Activated CD4-positive, alpha-beta memory T cell treated with anti-CD3 and anti-CD28 coated beads, Interleukin-2, amount 10 ng/mL, durations not matched to agents 7 days and 5 days (primary cell): ENCODE results near the gene CTSL. TPM values are rescaled to one million over a fixed set of nuclear protein-coding genes. Genes with fewer than 3 reads are reported as not detected.

ENCODE experiments used
- CTCF ChIA-PET: fragments of 350-600 bp; sonication (Branson Sonifier 250); formaldehyde crosslinking; loops from one replicate; lab custom pipeline; 2021; ENCODE audit warnings: antibody characterized with exemption, inconsistent platforms; lab: Charles Lee
- POLR2A ChIA-PET: fragments of 350-600 bp; sonication (Branson Sonifier 250); formaldehyde crosslinking; loops from one replicate; lab custom pipeline; 2021; ENCODE audit warnings: antibody characterized with exemption; lab: Charles Lee
- DNase-seq: peaks from one replicate; pipeline ENCODE4 v3.0.0-alpha.2; 2020
- H3K27ac Mint-ChIP-seq: one replicate; pipeline ENCODE4 v1.8.0; 2021; ENCODE audit warnings: mild to moderate bottlenecking, mixed read lengths
- H3K27me3 Mint-ChIP-seq: one replicate; pipeline ENCODE4 v1.8.0; 2021; ENCODE audit warnings: mixed read lengths
- H3K36me3 Mint-ChIP-seq: one replicate; pipeline ENCODE4 v1.8.0; 2021; ENCODE audit warnings: low read depth, mixed read lengths
- H3K4me1 Mint-ChIP-seq: one replicate; pipeline ENCODE4 v1.8.0; 2021; ENCODE audit warnings: mixed read lengths
- H3K4me3 Mint-ChIP-seq: one replicate; pipeline ENCODE4 v1.8.0; 2021; ENCODE audit warnings: mild to moderate bottlenecking, mixed read lengths
- H3K9me3 Mint-ChIP-seq: one replicate; pipeline ENCODE4 v1.8.0; 2021; ENCODE audit warnings: mixed read lengths
- total RNA-seq, 2 experiments: library from RNA; stranded (reverse); gene quantifications; one replicate each; pipeline ENCODE4 v1.2.3, GENCODE V29; 2021

Gene CTSL
- total RNA-seq, 2 experiments from 2014 or later: 12.1 to 12.9 TPM

GRCh38 chr9:87685871-87686519, 39.9 kb upstream of the CTSL start:
- H3K9me3 Mint-ChIP-seq: no peaks in the 10 kb centered on the region
- POLR2A ChIA-PET: no interaction called here
- H3K4me1 Mint-ChIP-seq: peaks cover 20% of the 10 kb centered on the region
- H3K27me3 Mint-ChIP-seq: peaks cover 9% of the 10 kb centered on the region
- H3K27ac Mint-ChIP-seq: peak overlapping the region; percentile 47
- no peak for DNase-seq
- no peaks in the 10 kb centered on the region for H3K36me3 Mint-ChIP-seq
- CTCF ChIA-PET: interaction anchor here (1.3 to 2.0 kb wide), 2 partner anchors 28 to 107 kb away, joined by 4 read pairs; no protein-coding TSS in a partner anchor
- H3K4me3 Mint-ChIP-seq: no peak overlapping the region

- H3K27ac Mint-ChIP-seq: no peak overlapping the region
- no peak overlapping the region for H3K4me3 Mint-ChIP-seq
- no peaks in the 10 kb centered on the region for H3K9me3 Mint-ChIP-seq
- POLR2A ChIA-PET: no interaction called here
- peaks cover 20% of the 10 kb centered on the region for H3K4me1 Mint-ChIP-seq
- peaks cover 14% of the 10 kb centered on the region for H3K27me3 Mint-ChIP-seq
- CTCF ChIA-PET: interaction anchor here (1.0 to 2.0 kb wide), 2 partner anchors 15 to 28 kb away, joined by 3 to 4 read pairs; no protein-coding TSS in a partner anchor
- no peak for DNase-seq
- H3K36me3 Mint-ChIP-seq: no peaks in the 10 kb centered on the region
Measured at GRCh38 chr9:87686520-87687090, 39.3 kb upstream of the CTSL start.

GRCh38 chr9:87687207-87687606, 38.7 kb upstream of the CTSL start:
- H3K27me3 Mint-ChIP-seq: peaks cover 19% of the 10 kb centered on the region
- H3K4me3 Mint-ChIP-seq: no peak overlapping the region
- H3K36me3 Mint-ChIP-seq: no peaks in the 10 kb centered on the region
- H3K9me3 Mint-ChIP-seq: no peaks in the 10 kb centered on the region
- DNase-seq: no peak
- H3K27ac Mint-ChIP-seq: no peak overlapping the region
- CTCF ChIA-PET: interaction anchor here (1.0 kb wide), 1 partner anchor 15 kb away, joined by 3 read pairs; no protein-coding TSS in a partner anchor
- H3K4me1 Mint-ChIP-seq: peaks cover 20% of the 10 kb centered on the region
- POLR2A ChIA-PET: no interaction called here

- Mint-ChIP-seq H3K27me3 (peaks cover 20% of the 10 kb centered on the region), H3K4me1 (no peaks in the 10 kb centered on the region), H3K27ac (no peak overlapping the region), H3K9me3 (peaks cover 10% of the 10 kb centered on the region), H3K36me3 (no peaks in the 10 kb centered on the region), H3K4me3 (no peak overlapping the region)
- ChIA-PET POLR2A (no interaction called here), CTCF (no interaction called here)
- DNase-seq: no peak
Measured at GRCh38 chr9:87694236-87694755, 31.6 kb upstream of the CTSL start.

GRCh38 chr9:87695523-87695922, 30.4 kb upstream of the CTSL start:
- no peak for DNase-seq
- H3K9me3 Mint-ChIP-seq: peaks cover 10% of the 10 kb centered on the region
- no peak overlapping the region for H3K4me3 Mint-ChIP-seq
- POLR2A ChIA-PET: no interaction called here
- H3K27ac Mint-ChIP-seq: no peak overlapping the region
- H3K36me3 Mint-ChIP-seq: no peaks in the 10 kb centered on the region
- CTCF ChIA-PET: no interaction called here
- no peaks in the 10 kb centered on the region for H3K4me1 Mint-ChIP-seq
- H3K27me3 Mint-ChIP-seq: peaks cover 22% of the 10 kb centered on the region

GRCh38 chr9:87696641-87697040, 29.3 kb upstream of the CTSL start:
- H3K27me3 Mint-ChIP-seq: peaks cover 13% of the 10 kb centered on the region
- POLR2A ChIA-PET: no interaction called here
- no peak for DNase-seq
- CTCF ChIA-PET: no interaction called here
- no peaks in the 10 kb centered on the region for H3K4me1 Mint-ChIP-seq
- H3K9me3 Mint-ChIP-seq: peaks cover 10% of the 10 kb centered on the region
- no peaks in the 10 kb centered on the region for H3K36me3 Mint-ChIP-seq
- no peak overlapping the region for H3K27ac Mint-ChIP-seq
- H3K4me3 Mint-ChIP-seq: no peak overlapping the region

GRCh38 chr9:87698069-87698809, 27.7 kb upstream of the CTSL start:
- H3K36me3 Mint-ChIP-seq: no peaks in the 10 kb centered on the region

GRCh38 chr9:87699835-87700234, 26.1 kb upstream of the CTSL start:
- POLR2A ChIA-PET: no interaction called here
- no peaks in the 10 kb centered on the region for H3K36me3 Mint-ChIP-seq
- no peak for DNase-seq
- no peaks in the 10 kb centered on the region for H3K9me3 Mint-ChIP-seq
- H3K4me1 Mint-ChIP-seq: peaks cover 4% of the 10 kb centered on the region
- peaks cover 7% of the 10 kb centered on the region for H3K27me3 Mint-ChIP-seq
- CTCF ChIA-PET: no interaction called here
- no peak overlapping the region for H3K27ac Mint-ChIP-seq
- H3K4me3 Mint-ChIP-seq: no peak overlapping the region

More at GRCh38 chr9:87698069-87698809, 27.7 kb upstream of the CTSL start:
- Mint-ChIP-seq H3K9me3 (peaks cover 6% of the 10 kb centered on the region), H3K27ac (no peak overlapping the region), H3K4me1 (peaks cover 4% of the 10 kb centered on the region), H3K4me3 (no peak overlapping the region), H3K27me3 (peaks cover 7% of the 10 kb centered on the region)
- DNase-seq: no peak
- POLR2A ChIA-PET: no interaction called here
- CTCF ChIA-PET: no interaction called here

- DNase-seq: no peak
- Mint-ChIP-seq H3K27me3 (peaks cover 14% of the 10 kb centered on the region), H3K27ac (no peak overlapping the region), H3K36me3 (no peaks in the 10 kb centered on the region), H3K4me3 (no peak overlapping the region), H3K4me1 (peaks cover 4% of the 10 kb centered on the region), H3K9me3 (no peaks in the 10 kb centered on the region)
- POLR2A ChIA-PET: no interaction called here
- CTCF ChIA-PET: interaction anchor here (0.9 kb wide), 1 partner anchor 15 kb away, joined by 3 read pairs; no protein-coding TSS in a partner anchor
Measured at GRCh38 chr9:87701491-87701890, 24.4 kb upstream of the CTSL start.

GRCh38 chr9:87701931-87702421, 23.9 kb upstream of the CTSL start:
- peaks cover 14% of the 10 kb centered on the region for H3K27me3 Mint-ChIP-seq
- H3K4me1 Mint-ChIP-seq: peaks cover 4% of the 10 kb centered on the region
- no peak overlapping the region for H3K4me3 Mint-ChIP-seq
- no peak for DNase-seq
- CTCF ChIA-PET: interaction anchor here (0.9 kb wide), 1 partner anchor 15 kb away, joined by 3 read pairs; no protein-coding TSS in a partner anchor
- H3K36me3 Mint-ChIP-seq: no peaks in the 10 kb centered on the region
- no peak overlapping the region for H3K27ac Mint-ChIP-seq
- POLR2A ChIA-PET: no interaction called here
- no peaks in the 10 kb centered on the region for H3K9me3 Mint-ChIP-seq

- DNase-seq: no peak
- Mint-ChIP-seq H3K27ac (no peak overlapping the region), H3K27me3 (peaks cover 21% of the 10 kb centered on the region), H3K36me3 (no peaks in the 10 kb centered on the region), H3K9me3 (no peaks in the 10 kb centered on the region), H3K4me1 (peaks cover 7% of the 10 kb centered on the region), H3K4me3 (no peak overlapping the region)
- CTCF ChIA-PET: no interaction called here
- POLR2A ChIA-PET: no interaction called here
Measured at GRCh38 chr9:87702921-87703320, 23.0 kb upstream of the CTSL start.

GRCh38 chr9:87703636-87704276, 22.2 kb upstream of the CTSL start:
- POLR2A ChIA-PET: no interaction called here
- Mint-ChIP-seq H3K27ac (no peak overlapping the region), H3K4me3 (no peak overlapping the region), H3K4me1 (peaks cover 14% of the 10 kb centered on the region), H3K27me3 (peaks cover 24% of the 10 kb centered on the region), H3K36me3 (no peaks in the 10 kb centered on the region), H3K9me3 (no peaks in the 10 kb centered on the region)
- DNase-seq: no peak
- CTCF ChIA-PET: no interaction called here
